ENCODE data around the gene STYXL1. TPM values are rescaled to one million over a fixed set of nuclear protein-coding genes. Genes with fewer than 3 reads are reported as not detected.

Gene STYXL1
- 30.5 and 68.1 TPM in 2 replicates for total RNA-seq

DNA sequence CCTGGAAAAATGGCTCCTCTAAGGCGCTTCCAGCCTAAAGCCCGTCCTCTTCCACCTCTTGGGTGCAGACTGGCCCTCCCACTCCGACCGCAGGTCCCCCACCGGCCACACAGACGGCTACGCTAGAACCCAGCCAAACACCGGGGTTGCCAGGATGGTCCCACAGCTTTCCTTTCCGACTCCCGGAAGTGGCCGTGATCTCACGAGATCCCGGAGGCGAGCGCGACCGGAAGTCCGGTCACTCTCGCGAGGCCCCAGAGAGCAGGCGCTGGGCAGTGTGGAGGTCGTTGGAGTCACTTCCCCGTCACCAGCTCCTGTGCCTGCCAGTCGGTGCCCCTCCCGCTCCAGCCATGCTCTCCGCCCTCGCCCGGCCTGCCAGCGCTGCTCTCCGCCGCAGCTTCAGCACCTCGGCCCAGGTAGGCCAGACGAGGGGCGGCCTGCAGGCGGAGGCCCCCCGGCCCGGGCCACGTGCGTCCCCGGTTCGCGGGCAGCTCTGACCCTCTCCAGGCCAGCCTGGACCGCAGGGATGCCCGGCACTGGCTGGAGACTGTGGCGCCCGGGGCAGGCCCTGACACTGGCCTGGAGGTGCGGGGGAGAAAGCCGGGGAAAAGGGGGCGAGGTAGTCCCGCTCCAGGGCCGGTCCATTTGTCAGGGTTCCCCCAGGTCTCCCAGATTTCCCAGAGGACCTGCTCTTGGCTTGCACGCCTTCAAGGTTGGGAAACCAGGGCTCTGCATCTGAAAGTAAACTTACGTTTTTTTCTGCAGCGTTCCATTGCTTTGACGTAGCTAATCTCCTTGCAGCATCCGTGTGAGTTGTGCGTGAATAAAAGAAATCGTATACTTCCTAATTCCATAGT, at the start of gene STYXL1, which contains the start of gene MDH2:
Gene STYXL1 (minus strand): TSS at position 190 of the 857 bp plus-strand sequence. CDS start 17,477 bp downstream, outside the sequence.
Gene MDH2 (plus strand): TSS at position 296 of the 857 bp plus-strand sequence. CDS start 55 bp downstream, at position 351.

GRCh38 chr7:75994388-75995051, 53.3 kb downstream of the STYXL1 start, which contains the start of gene TMEM120A:
TMEM120A (minus strand) TSS chr7:75994595; CDS start chr7:75994570, 25 bp downstream.

Other genes with a start within 250 kb of the STYXL1 start
- not detected in 2 replicates for gene CCL24, start 234.2 kb downstream of the STYXL1 start, total RNA-seq
- gene RHBDD2, start 169.0 kb downstream of the STYXL1 start, total RNA-seq: 8.8 and 11.0 TPM in 2 replicates
- gene POR, start 132.8 kb downstream of the STYXL1 start, total RNA-seq: 51.3 and 65.5 TPM in 2 replicates
- 27.2 and 31.8 TPM in 2 replicates for gene TMEM120A, start 53.4 kb downstream of the STYXL1 start, total RNA-seq
- gene MDH2, start 106 bp upstream of the STYXL1 start, total RNA-seq: 26.7 and 47.1 TPM in 2 replicates
- 0.91 and 1.3 TPM in 2 replicates for gene SRRM3, start 153.9 kb upstream of the STYXL1 start, total RNA-seq